NCI-H526 (cell line): ENCODE results near the gene KRTAP4-5.
"Not testable (repeated sequence)": the region's sequence is repeated elsewhere in the genome, so short reads cannot be mapped to it uniquely, and the experiment has no call there.

Experiments
- DNase-seq, 2 experiments: peaks; one replicate each; lab custom pipeline; 2025; lab: John Stamatoyannopoulos, UW

KRTAP4-5 gene

DNA sequence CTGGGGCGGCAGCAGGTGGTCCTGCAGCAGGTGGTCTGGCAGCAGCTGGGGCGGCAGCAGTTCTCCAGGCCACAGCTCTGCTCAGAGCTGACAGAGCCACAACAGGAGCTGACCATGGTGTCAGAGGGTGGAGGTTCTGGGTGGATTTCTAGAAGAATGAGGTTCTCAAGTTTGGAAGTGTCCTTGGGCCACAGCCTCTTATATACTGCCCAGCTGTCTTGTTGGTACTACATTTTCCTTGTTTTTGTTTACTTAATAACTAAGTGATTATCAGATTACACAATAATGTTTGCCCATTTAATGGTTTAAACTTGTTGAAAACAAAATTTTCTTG lies at the start of gene KRTAP4-5:
TSS of gene KRTAP4-5 (minus strand) at position 174 of the 334 bp plus-strand sequence. CDS start at position 116, 58 bp downstream.
- no peak for DNase-seq

DNA sequence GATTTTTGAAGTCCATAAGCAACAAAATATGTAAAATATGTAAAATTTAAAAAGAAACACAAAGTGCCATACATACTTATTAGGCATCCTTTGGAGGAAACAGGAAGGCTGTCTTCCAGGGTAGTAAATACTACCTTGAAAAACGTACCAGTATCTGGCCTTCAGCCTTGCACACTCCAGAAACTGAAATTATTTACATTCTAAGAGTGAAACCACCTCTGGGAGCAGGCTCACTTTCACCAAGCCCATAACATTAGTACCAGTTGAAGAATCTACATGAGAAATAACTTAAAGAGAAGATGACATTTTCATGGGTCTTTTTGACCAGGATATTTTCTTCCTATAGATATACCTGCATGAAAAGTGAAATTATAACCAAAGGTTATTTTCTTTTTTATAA lies 46.4 kb upstream of the KRTAP4-5 start:
- DNase-seq, result no peak

DNA sequence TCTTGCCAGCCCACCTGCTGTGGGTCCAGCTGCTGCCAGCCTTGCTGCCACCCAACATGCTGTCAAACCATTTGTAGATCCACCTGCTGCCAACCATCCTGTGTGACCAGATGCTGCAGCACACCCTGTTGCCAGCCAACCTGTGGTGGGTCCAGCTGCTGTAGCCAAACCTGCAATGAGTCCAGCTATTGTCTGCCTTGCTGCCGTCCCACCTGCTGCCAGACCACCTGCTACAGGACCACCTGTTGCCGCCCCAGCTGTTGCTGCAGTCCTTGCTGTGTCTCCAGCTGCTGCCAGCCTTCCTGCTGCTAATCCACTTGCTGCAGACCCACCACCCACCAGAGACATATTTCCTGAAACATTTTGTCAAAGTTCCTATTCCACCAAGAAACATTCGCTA lies 40.7 kb upstream of the KRTAP4-5 start:
- no peak for DNase-seq

DNA sequence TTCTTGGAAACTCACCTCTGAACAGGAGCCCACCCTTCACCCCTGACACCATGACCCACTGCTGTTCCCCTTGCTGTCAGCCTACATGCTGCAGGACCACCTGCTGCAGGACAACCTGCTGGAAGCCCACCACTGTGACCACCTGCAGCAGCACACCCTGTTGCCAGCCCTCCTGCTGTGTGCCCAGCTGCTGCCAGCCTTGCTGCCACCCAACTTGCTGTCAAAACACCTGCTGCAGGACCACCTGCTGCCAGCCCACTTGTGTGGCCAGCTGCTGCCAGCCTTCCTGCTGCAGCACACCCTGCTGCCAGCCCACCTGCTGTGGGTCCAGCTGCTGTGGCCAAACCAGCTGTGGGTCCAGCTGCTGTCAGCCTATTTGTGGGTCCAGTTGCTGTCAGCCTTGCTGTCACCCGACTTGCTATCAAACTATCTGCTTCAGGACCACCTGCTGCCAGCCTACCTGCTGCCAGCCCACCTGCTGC lies 40.3 kb upstream of the KRTAP4-5 start, which contains the start of gene KRTAP9-1:
TSS of gene KRTAP9-1 (plus strand) at position 51 of the 482 bp plus-strand sequence. CDS start at position 51, 0 bp downstream.
- DNase-seq, result not testable (repeated sequence)

DNA sequence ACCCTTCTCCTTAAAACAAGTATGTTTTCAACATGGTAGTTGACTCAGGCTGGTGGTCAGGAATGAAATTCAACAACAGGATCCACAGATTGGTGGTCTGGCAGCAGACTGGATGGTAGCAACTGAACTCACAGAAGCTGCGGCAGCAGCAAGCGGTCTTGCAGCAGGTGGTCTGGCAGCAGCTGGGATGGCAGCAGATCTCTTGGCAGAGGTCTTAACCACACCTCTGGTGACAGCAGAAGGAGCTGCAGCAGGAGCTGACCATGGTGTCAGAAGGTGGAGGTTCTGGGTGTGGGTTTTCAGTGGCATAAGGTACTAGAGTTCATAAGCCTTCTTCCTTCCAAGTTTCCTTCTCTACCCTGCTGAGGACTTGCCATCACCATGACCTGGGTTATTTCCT lies 37.2 kb upstream of the KRTAP4-5 start:
- DNase-seq, result no peak

DNA sequence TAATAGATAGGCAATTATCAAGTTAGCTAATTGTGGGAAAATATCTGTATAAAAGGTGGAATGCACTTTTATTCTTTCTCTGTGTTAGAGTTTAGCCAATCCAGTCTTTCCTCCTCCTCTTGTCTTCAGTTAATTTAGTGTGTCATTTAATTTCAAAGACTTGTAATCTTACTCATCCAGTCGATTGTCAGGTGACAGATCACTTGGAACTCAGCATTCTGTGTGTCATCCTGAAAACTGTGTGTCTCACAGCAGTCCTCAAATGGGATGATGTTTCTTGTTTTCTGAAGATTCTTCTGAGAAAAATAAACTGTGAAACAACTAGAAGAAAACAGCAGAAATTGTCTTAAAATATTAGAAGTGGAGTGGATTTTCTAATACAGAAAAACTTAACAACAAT lies 35.4 kb upstream of the KRTAP4-5 start:
- no peak for DNase-seq

DNA sequence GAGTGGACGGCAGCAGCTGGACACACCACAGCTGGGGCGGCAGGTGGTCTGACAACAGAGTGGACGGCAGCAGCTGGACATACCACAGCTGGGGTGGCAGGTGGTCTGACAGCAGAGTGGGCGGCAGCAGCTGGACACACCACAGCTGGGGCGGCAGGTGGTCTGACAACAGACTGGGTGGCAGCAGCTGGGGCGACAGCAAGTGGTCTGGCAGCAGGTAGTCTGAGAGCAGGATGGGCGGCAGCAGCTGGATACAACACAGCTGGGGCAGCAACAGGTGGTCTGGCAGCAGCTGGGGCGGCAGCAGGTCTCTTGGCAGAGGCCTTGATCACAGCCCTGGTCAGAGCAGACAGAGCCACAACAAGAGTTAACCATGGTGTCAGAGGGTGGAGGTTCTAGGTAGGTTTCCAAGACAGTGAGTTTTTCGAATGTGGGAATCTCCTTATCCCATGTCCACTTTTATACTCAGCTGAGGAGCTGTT lies 34.9 kb upstream of the KRTAP4-5 start, which contains the start of gene KRTAP4-1:
TSS of gene KRTAP4-1 (minus strand) at position 432 of the 482 bp plus-strand sequence. CDS start at position 375, 57 bp downstream.
- no peak for DNase-seq

DNA sequence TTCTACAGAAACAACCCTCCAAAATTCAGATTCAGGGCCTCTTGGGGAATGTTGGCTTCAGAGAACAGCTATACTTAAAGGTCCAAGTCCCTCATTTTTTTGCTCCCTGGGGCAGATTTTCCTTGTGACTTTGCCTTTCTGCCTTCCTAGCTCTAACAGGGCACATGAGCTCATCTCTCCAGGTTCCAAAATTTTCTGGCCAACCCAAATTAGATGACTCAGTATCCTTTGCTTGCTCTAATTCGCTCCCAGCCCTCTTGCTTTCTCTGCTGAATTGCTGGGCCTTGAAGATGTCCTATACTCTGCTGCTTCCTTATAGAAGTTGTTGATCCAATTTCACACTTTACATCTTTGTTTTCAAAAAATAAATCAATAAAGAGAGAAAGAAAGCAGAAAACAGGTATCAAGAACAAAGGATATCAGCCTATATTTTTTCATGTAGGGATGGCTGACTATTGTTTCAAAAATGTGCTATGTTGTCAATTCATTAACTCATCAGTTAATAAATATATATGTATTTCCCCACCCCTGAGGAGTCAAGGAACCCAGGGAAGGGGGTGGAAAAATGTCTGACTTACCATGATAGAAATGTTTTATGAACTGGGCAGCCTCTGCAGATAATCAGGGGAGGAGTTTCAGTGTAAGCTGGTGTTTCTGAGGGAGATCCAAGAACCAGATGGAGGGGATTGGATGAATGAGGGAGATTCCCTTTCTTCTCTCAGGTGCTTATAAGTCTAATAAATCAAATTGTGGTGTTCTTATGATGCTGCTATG lies 29.4 kb upstream of the KRTAP4-5 start:
- no peak for DNase-seq

DNA sequence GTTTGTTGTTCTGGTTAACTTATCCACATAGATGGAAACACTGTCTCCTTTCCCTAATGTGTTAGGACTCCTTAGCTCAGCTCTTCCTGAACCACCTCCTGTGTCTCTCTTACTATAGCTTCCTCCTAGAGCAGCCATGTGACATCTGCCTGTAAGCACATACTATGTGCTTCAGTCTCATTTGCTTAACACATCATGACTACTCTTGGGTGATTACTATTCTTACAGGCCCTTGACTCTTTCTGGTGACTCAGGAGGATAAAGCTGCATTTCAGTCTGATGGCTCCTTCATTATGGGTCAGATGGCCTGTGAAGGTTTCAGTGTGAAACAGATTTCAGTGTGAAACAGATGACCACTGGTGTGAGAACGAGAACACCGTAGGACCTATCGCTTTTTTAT lies 28.7 kb upstream of the KRTAP4-5 start:
- no peak for DNase-seq

DNA sequence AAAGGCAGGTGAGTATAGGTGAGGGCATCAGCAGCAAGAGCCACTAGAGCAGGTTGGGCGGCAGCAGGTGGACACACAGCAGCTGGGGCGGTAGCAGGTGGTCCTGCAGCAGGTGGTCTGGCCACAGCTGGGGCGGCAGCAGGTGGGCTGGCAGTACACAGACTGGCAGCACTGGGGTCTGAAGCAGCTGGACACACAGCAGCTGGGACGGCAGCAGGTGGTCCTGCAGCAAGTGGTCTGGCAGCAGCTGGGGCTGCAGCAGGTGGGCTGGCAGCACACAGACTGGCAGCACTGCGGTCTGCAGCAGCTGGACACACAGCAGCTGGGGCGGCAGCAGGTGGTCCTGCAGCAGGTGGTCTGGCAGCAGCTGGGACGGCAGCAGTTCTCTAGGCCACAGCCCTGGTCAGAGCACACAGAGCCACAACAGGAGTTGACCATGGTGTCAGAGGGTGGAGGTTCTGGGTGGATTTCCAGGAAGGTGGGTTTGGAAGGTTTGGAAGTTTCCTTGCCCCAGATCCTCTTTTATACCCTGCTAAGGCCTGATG lies 28.2 kb upstream of the KRTAP4-5 start, which contains the start of gene KRTAP4-2:
TSS of gene KRTAP4-2 (minus strand) at position 495 of the 545 bp plus-strand sequence. CDS start at position 438, 57 bp downstream.
- DNase-seq, result no peak

DNA sequence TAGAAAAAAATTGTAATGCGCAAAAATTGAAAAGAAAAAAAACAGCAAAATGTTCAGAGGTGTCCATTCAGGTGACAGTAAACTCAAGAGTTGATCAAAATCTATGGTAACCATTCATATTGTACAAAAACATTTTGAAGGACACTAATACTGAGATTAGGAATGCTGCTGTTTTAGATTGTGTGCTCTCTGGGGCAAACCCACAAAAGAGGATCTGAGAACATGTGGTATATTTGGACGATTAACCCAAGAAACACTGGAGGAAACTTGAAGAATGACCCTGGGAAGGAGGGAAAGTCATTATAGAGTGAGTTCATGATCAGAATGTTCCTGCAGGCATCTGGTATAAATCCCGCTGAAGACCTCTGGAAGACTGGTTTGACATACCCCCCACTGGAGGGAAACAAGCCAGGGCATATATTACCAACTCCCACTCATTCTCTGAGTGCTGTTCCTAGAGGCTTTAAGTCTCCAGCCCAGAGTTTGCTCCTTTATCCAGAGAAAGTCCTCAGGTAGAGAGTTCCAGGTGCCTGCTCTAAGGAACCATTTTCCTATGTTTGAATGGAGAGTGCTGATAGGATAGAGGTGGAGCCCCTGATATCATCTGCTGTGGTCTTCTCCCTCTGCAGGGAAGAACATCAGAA lies 27.2 kb upstream of the KRTAP4-5 start:
- no peak for DNase-seq

DNA sequence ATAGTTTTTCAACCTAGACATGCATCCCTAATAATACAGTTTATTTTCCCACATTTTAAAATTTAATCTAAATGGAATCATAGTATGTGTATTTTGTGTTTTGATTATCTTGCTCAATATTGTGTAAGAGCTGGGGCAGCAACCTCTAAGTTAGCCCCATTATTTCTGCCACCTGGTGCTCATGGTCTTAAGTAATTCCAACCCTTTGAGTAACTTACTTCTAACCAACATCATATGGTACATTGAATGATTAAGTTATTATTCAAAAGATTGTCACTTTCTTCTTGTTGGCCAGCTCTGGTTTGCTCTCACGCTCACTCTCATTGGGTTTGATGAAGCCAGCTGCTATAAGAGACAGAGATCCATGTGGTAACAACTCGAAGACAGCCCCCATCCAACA lies 22.3 kb upstream of the KRTAP4-5 start:
- no peak for DNase-seq

DNA sequence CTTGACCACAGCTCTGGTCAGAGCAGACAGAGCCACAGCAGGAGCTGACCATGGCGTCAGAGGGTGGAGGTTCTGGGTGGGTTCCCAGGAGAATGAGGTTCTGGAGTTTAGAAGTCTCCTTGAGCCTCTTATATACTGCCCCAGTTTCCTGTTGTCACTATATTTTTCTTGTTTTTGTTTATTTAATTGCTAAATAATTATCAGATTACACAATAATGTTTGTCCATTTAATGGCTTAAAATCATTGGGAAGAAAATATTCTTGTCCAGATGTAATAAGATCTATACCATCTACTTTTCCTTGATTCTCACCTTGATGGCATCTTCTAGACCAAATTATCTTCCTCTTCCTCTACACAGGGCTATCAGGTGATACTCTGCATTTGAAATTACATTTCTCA lies 18.5 kb upstream of the KRTAP4-5 start, which contains the start of gene KRTAP4-3:
TSS of gene KRTAP4-3 (minus strand) at position 101 of the 400 bp plus-strand sequence. CDS start at position 52, 49 bp downstream.
- no peak for DNase-seq

DNA sequence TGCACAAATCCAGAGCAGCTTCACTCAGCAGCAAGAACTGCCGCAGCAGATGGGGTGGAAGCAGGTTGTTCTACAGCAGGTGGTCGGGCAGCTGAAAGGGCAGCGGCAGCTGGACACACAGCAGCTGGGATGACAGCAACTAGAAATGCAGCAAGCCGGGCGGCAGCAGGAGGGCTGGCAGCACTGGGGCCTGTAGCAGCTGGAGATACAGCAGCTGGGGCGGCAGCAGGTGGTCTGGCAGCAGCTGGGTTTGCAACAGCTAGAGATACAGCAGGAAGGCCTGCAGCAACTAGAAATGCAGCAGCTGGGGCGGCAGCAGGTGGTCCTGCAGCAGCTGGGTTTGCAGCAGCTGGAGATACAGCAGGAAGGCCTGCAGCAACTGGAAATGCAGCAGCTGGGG lies 17.9 kb upstream of the KRTAP4-5 start:
- DNase-seq, result no peak

DNA sequence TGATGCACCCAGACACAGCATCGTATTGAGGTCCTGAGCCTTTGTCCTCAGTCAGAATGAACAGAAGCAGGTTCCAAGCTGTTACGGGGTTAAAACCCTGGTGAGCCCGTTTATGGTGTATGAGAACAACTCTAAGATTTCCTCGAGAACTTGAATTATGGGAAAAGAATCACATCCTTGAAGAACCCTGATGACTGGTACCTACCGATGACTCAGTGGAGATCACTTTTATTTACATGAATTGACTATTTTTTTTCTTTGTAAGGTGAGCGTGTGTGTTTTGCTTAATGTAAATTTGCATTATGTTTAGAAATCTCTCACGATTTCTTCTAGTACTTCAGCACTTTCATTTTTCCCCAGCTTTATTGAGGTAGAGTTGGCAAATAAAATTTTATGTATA lies 14.2 kb upstream of the KRTAP4-5 start:
- DNase-seq, result no peak

DNA sequence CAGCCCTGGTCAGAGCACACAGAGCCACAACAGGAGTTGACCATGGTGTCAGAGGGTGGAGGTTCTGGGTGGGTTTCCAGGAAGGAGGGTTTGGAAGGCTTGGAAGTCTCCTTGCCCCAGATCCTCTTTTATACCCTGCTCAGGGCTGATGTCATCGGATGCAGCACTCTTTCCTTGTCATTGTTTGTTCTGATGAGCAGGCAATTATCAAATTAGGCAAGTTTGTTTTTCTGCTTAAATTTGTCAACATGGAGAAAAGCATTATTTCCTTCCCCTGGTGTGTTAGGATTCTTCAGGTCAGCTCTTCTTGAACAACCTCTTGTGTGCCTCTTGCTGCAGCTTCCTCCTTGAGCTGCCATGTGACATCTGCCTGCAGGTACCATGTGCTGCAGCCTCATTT lies 11.0 kb upstream of the KRTAP4-5 start, which contains the start of gene KRTAP4-4:
TSS of gene KRTAP4-4 (minus strand) at position 101 of the 400 bp plus-strand sequence. CDS start at position 44, 57 bp downstream.
- no peak for DNase-seq

DNA sequence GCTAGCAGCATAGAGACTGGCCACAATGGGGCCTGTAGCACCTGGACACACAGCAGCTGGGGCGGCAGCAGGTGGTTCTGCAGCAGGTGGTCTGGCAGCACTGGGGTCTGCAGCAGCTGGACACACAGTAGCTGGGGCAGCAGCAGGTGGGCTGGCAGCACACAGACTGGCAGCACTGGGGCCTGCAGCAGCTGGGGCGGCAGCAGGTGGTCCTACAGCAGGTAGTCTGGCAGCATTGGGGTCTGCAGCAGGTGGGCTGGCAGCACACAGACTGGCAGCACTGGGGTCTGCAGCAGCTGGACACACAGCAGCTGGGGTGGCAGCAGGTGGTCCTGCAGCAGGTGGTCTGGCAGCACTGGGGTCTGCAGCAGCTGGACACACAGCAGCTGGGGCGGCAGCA lies 10.6 kb upstream of the KRTAP4-5 start:
- not testable (repeated sequence) for DNase-seq

DNA sequence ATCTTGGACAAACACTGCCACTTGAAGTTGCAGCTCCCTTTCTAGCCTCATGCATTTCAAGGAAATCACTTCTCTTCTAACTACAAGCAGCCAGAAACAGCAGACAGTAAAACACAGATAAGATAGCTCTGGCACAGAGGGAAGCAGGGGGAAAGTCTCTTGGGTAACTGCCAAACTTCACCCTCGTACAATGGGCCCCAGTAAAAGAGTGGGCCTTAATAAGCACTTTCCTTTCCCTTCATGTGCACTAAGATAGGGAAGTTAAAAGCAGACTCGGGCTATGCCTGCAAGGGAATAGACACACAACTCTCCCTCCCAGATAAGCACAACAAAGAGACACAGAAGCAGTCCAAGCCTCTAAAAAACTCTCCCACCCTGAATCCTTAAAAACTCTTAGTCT lies 4.2 kb upstream of the KRTAP4-5 start:
- DNase-seq, result peak in 1 of 2 experiments; percentile 30

DNA sequence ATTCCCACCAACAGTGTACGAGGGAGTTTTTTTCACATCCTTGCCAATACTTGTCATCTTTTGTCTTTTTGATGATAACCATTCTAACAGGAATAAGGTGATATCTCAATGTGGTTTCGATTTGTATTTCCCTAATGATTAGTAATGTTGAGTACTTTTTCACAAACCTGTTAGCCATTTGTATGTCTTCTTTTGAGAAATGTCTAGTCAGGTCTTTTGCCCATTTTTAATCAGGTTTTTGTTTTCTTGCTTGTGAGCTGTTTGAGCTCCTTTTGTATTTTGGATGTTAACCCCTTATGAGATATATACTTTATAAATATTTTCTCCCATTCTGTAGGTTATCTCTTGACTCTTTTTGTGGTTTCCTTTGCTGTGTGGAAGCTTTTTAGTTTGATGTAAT lies 1.9 kb upstream of the KRTAP4-5 start:
- DNase-seq, result no peak

DNA sequence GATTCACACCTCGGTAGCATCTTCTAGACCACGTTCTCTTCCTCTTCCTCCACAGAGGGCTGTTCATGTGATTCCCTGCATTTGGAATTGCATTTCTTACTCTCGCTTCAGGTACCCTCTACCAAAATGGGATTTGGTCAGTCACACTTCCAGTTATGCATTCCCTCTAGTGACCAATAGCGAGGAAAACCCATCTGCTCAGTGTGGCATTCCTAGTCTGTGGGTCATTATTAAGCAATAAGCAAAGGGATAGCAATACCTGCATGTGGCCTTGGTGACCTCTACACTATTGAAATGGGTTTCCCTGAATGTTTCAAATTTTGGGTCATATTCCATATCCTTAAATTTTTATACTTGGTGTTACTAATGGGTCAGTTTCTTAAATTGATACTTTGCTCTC lies 401 bp upstream of the KRTAP4-5 start:
- no peak for DNase-seq

DNA sequence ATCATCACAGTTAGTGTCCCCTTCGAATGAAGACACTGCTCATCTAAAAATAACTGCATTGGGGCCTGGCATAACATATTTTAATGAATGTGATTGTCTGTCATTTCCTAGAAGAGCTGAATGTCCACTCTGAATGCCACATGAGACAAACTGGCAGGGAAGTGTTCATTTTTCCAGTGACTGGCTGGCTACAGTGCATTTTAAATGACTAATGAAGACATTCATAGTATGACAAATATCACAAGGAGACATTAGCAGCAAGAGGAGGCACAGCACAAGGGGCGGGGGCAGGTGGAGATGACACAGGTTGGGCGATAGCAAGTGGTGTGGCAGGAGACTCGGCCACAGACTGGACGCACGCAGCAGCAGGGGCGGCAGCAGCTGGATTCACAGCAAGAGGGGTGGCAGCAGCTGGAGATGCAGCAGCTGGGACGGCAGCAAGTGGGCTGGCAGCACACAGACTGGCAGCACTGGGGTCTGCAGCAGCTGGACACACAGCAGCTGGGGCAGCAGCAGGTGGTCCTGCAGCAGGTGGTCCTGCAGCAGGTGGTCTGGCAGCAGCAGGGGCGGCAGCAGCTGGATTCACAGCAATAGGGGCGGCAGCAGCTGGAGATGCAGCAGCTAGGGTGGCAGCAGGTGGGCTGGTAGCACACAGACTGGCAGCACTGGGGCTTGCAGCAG lies 514 bp downstream of the KRTAP4-5 start:
- not testable (repeated sequence) for DNase-seq
